ENCODE data around the gene ATAD3B.
A peak's percentile ranks its signal among the peaks of the same experiment; 100 is the strongest.

DNA sequence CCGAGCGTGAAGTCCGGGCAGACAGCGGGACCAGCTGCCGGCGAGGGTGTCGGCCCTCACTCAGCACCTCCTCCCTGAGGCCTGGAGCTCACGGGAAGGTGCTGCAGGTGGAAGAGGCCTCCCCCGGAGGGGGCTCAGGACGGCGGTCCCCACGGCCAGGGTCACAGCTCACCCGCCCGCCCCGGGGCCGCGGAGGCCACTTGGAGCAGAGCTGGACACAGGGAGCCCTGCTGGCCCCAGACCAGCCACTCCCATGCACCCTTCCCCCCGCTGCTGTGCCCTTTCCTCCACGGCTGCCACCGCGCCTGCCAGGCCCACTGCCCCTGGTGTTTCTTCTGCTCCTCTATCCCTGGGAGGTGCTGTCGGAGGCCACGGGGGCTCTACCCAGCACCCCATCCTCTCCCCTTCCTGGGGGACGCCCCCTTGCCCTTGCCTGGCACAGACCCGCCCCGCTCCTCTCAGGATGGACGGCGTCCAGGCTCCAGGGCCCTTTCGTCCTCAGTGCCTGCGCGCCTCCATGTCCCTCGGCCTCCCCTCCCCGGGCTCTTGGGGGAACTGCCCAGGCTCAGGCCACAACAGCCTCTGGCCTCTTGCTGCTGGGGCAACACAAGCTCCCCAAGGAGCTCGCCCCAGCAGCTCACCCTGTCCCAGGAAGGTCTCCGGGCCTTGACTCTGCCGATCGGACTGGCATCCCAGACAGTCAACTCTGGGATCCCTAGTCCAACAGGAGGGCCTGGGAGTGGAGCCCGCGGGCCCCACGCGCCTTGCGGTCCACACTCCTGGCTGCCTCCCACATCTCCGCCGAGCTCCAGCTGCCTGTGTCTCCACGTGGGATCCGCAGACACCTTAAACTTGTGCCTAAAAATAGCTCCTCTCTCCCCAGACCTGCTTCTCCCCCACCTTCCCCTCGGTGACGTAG, 64.7 kb downstream of the ATAD3B start:
- TF ChIP-seq, protein P1, sequence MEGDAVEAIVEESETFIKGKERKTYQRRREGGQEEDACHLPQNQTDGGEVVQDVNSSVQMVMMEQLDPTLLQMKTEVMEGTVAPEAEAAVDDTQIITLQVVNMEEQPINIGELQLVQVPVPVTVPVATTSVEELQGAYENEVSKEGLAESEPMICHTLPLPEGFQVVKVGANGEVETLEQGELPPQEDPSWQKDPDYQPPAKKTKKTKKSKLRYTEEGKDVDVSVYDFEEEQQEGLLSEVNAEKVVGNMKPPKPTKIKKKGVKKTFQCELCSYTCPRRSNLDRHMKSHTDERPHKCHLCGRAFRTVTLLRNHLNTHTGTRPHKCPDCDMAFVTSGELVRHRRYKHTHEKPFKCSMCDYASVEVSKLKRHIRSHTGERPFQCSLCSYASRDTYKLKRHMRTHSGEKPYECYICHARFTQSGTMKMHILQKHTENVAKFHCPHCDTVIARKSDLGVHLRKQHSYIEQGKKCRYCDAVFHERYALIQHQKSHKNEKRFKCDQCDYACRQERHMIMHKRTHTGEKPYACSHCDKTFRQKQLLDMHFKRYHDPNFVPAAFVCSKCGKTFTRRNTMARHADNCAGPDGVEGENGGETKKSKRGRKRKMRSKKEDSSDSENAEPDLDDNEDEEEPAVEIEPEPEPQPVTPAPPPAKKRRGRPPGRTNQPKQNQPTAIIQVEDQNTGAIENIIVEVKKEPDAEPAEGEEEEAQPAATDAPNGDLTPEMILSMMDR (IDR thresholded peaks at IDR 0.05; ENCODE audit: extremely low read depth in 1 of 2, insufficient read depth in 1 of 2, low read depth in 1 of 2, low read length in 2 of 2): no peak
- TF ChIP-seq POLR2A (IDR thresholded peaks at IDR 0.05; ENCODE audit: low read depth, low read length): no peak
- TF ChIP-seq, protein P2, sequence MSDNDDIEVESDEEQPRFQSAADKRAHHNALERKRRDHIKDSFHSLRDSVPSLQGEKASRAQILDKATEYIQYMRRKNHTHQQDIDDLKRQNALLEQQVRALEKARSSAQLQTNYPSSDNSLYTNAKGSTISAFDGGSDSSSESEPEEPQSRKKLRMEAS (IDR thresholded peaks at IDR 0.05; ENCODE audit: insufficient read depth, insufficient read length): no peak
- peak; percentile 22 for TF ChIP-seq POLR2AphosphoS5 (IDR thresholded peaks at IDR 0.05; ENCODE audit: insufficient read depth, low read depth, low read length)
- TF ChIP-seq EZH2 (IDR thresholded peaks at IDR 0.05; ENCODE audit: borderline replicate concordance, low read depth, low read length, severe bottlenecking): no peak
